Endothelial cell of umbilical vein (primary cell): Measurements from ENCODE around the gene TBL3.

ENCODE experiments used
- POLR2A ChIP-seq: IDR thresholded peaks from 2 replicates; pipeline ENCODE4 v1.6.1; 2012; ENCODE audit warnings: low read depth, mild to moderate bottlenecking, control low read depth, low read length
- POLR2AphosphoS5 ChIP-seq: IDR thresholded peaks from 2 replicates; pipeline ENCODE4 v1.6.1; 2012; ENCODE audit warnings: low read depth, mild to moderate bottlenecking, control low read depth, low read length, moderate library complexity; ENCODE audit not compliant: insufficient read depth
- TF ChIP-seq, protein P1 (sequence below), 2 donors: IDR thresholded peaks; 1 replicate in 1 of 2; 2 replicates in 1 of 2; pipeline ENCODE4 v1.5.1; 2011; ENCODE audit warnings: low read length in 2 of 2, mild to moderate bottlenecking in 2 of 2, moderate library complexity in 2 of 2, control low read depth in 1 of 2, inconsistent platforms in 1 of 2, low read depth in 1 of 2; ENCODE audit not compliant: insufficient read depth in 1 of 2; ENCODE audit errors: extremely low read depth in 1 of 2

DNA sequence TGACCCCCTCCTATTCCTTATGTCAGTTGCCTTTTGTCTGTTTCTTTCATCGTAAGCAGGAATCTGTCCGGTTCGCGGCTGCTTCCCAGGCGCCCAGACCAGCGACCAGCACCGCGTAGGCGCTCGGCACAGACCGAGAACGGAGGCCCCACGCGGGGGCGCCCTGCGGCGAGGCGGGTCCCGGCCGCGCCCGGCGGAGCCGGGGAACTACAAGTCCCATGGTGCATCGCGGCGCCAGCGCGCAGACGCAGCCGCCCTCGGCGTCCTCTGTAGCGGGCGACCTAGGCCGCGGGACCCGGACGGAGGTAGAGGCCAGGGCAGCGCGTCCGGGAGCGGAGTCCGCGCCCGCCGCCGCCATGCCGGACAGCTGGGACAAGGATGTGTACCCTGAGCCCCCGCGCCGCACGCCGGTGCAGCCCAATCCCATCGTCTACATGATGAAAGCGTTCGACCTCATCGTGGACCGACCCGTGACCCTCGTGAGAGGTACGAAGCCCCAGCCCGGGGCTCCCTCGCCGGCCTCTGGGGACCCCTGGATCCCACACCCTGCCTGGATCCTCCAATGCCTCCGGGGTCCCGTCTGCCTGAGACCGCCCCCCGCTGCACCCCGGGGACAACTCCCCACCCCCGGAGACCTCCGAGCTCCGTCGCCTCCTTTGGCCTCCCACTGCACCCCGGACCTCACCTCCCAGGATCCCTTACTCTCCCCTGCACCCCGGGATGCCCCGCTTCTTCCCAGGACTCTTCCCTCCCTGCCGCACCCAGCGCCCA, 12.4 kb upstream of the TBL3 start, which contains the start of gene NDUFB10:
- TF ChIP-seq POLR2A (peak; percentile 95), POLR2AphosphoS5 (peak; percentile 98)
- TF ChIP-seq, protein P1, sequence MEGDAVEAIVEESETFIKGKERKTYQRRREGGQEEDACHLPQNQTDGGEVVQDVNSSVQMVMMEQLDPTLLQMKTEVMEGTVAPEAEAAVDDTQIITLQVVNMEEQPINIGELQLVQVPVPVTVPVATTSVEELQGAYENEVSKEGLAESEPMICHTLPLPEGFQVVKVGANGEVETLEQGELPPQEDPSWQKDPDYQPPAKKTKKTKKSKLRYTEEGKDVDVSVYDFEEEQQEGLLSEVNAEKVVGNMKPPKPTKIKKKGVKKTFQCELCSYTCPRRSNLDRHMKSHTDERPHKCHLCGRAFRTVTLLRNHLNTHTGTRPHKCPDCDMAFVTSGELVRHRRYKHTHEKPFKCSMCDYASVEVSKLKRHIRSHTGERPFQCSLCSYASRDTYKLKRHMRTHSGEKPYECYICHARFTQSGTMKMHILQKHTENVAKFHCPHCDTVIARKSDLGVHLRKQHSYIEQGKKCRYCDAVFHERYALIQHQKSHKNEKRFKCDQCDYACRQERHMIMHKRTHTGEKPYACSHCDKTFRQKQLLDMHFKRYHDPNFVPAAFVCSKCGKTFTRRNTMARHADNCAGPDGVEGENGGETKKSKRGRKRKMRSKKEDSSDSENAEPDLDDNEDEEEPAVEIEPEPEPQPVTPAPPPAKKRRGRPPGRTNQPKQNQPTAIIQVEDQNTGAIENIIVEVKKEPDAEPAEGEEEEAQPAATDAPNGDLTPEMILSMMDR (IDR thresholded peaks at IDR 0.05; ENCODE audit: extremely low read depth in 1 of 2, insufficient read depth in 1 of 2, low read depth in 1 of 2, low read length in 2 of 2), result peak; percentile 82 to 87
